GM12864 (cell line): ENCODE data around the gene CTIF.

Source experiments
- DNase-seq: peaks from one replicate; pipeline ENCODE4 v3.0.0-alpha.2; 2011; ENCODE audit warnings: low read depth
- H3K4me3 ChIP-seq: 2 replicates; pipeline ENCODE4 v1.5.1; 2011; ENCODE audit warnings: mild to moderate bottlenecking, low read depth, low read length, control low read depth
- TF ChIP-seq, protein P1 (sequence below): IDR thresholded peaks from 2 replicates; pipeline ENCODE4 v1.5.1; 2011; ENCODE audit warnings: low read depth, mild to moderate bottlenecking, moderate library complexity, low read length, control low read depth, inconsistent platforms; ENCODE audit errors: missing control alignments

CTIF gene

DNA sequence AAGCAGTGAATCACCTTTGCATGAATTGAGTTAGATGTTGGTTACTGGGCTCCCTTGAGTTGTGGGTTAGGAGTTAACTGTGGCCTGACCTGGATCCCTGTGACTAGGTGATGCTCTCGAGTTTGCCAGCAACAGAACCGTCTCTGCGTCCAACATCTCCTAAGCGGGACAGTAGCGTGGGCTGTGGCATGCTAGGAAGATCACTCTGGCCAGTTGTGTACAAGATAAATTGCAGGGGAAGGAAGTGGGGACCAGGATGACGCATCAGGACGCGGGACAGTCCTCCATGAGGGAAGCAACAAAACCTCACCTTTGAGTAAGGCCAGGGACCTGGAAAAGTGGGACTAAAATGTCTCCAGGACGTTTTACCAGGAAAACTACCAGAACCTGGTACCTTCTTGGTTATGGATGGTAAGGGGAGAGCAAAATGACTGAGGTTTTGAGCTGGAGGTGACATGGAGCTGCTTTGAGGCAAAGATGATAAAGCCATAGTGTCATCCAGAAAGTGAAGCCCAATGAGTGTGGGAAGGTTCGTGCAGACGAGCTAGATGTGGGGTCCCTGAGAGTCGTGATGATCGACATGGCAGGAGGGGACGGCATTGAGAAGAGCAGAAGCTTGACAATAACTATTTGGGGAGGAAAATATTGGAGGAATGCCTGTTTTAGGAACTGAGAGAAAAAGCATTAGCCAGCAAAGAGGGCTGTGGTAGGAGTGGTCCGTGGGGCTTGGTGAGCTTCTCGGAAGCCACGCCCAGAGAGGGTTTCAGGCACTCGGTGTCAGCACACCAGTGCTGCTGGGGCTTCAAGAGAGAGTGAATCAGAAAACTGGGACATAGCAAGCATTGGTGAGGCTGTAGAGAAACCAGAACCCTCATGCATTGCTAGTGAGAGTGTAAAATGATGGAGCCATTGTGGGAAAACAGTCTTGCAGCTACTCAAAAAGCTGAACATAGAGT, 316.9 kb downstream of the CTIF start:
- no peak for DNase-seq
- TF ChIP-seq, protein P1, sequence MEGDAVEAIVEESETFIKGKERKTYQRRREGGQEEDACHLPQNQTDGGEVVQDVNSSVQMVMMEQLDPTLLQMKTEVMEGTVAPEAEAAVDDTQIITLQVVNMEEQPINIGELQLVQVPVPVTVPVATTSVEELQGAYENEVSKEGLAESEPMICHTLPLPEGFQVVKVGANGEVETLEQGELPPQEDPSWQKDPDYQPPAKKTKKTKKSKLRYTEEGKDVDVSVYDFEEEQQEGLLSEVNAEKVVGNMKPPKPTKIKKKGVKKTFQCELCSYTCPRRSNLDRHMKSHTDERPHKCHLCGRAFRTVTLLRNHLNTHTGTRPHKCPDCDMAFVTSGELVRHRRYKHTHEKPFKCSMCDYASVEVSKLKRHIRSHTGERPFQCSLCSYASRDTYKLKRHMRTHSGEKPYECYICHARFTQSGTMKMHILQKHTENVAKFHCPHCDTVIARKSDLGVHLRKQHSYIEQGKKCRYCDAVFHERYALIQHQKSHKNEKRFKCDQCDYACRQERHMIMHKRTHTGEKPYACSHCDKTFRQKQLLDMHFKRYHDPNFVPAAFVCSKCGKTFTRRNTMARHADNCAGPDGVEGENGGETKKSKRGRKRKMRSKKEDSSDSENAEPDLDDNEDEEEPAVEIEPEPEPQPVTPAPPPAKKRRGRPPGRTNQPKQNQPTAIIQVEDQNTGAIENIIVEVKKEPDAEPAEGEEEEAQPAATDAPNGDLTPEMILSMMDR = no peak

DNA sequence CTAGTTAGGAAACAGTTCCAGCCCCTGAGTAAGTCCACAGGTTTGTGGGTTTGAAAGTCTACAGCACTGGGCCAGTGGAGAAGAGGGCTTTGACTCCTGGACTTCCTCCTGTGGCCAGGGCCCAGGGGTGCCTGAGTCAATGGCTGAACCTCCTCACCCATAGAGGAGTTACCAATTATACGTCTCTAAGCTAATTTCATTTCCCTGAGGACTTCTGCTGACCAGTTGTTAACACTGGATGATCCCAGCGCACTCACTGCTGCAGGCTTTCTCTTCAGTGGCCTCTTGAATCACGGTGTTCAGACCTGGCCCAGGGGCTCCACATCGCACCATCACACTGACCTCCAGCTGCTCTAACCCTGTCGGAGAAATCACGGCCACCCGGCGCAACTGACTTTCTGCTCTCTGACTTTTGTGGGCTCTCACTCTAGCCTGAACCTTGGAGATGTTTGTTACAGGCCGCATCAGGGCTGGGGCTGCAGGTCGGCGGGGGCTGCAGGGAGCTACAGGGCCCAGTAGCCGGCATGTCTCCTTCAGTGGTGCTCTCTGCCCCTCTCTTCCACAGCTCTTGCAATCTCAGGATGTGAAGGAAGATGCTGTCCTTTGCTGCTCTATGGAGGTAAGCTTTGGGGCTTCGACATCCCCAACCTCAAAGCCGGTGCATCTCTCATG, 318.3 kb downstream of the CTIF start:
- no peak overlapping the region for H3K4me3 ChIP-seq
- TF ChIP-seq, protein P1 = no peak
- no peak for DNase-seq

More for the DNA sequence above, 316.9 kb downstream of the CTIF start:
- H3K4me3 ChIP-seq = no peak overlapping the region

DNA sequence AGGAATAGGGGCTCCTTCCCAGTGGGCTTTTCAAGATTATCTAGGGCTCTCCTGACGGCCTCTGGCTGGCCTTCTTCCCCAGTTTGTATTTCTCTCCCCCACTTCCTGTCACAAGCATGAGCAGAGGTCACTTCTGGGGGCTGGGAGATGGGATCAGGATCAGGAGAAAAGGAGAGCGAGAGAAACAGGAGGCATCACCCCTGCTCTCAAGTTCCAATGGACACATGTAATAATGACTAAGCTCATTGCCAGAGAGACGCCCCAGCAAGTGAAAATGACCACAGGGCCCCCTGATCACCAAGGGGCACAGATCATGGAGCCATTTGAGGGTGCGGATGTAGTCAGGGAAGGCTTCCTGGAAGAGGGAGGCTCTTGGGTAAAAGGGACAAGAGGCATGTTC, 319.8 kb downstream of the CTIF start:
- no peak for DNase-seq
- no peak overlapping the region for H3K4me3 ChIP-seq
- TF ChIP-seq, protein P1 = no peak

DNA sequence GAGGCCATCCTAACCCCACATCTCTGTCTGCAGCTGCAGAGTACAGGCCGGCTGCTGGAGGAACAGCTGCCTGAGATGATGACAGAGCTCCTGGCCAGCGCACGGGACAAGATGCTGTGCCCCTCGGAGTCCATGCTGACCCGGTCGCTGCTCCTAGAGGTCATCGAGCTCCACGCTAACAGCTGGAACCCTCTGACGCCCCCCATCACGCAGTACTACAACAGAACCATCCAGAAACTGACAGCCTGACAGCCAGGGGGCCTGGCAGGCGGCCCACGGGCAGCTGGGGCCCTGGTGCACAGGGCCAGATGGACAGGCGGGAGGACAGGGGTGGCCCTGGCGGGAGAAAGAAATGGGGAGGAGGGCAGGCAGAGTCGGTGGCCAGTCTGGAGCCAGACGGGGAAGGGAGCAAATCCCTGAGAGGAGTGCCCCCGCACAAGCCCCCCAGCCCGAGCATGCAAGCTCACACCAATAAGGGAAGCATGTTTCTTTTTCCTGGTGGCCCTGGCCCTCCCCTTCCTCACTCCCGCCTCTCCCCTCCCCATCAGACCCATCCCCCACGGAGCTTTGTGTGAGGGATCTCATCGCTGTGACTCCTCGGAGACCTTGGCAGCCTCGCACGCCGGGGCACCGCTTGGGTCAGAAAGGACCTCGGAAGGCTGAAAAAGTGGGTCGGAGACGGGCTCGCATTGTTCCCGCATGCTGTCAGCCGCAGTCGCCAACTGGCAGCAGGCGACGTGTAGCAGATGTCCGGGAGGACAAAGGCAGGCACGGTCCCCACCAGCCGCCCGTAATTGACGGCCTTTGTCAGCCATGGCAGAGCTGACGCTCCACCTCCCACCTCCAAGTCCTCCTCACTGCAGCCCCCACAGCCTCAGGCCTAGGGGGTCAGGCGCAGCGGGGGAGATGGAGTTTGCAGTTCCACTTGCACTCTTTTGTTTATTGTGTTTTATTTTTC, 320.8 kb downstream of the CTIF start:
- TF ChIP-seq, protein P1 = no peak
- DNase-seq = no peak
- no peak overlapping the region for H3K4me3 ChIP-seq

DNA sequence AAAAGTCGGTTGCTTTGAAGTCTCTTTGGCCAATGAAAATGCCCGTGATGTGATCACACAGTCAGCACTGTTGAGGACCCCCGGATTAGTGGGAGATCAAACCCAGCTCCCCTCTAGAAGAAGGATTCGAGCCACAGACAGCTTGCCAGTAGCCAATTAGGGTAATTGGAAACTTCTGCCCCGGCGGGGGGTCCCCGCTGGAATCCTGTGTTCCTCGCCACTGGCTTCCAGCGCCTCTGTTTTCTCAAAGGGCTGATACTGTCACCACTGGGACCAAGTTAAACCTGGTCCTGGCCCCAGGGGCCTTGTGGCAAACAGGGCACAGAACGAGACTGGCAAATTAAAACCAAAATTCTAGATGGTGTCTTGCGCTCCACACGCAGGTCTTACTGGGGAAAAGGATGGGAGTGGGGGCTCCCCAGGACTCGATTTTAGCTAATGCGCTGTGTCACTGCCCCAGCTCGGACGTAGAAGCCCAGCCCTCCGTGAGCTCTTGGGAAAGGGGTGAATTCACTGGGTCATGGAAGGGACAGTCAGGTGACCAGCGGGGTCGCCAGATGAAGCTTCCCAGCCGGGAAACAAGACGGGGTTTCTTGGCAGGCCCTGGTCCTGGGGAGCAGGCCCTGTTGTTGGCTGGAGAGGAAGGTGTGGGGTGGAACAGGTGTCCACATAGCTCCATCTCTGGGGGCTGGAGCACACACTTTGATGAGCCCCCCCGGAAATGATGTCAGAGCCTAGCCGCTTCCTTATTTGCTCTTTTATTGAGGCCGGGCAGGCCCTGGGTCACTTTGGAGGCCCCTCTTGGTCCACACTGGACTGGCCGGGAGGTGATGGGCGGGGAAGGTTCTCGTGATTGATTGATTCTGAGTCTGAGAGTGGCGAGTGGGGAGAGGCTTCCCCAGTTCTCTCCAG, 321.7 kb downstream of the CTIF start:
- TF ChIP-seq, protein P1 = no peak
- no peak overlapping the region for H3K4me3 ChIP-seq
- DNase-seq = no peak
